Bronchial epithelial cell (primary cell): ENCODE results near the gene TREML2. TPM values are rescaled to one million over a fixed set of nuclear protein-coding genes. Genes with fewer than 3 reads are reported as not detected.

Experiments used
- DNase-seq: peaks from one replicate; pipeline ENCODE4 v3.0.0-alpha.2; 2010; ENCODE audit warnings: low read depth
- FAIRE-seq: peaks from 2 replicates; lab custom pipeline; 2011; peaks lifted over from hg19 to GRCh38; lab: Jason Lieb, UNC
- H3K27me3 ChIP-seq: 2 replicates; pipeline ENCODE4 v1.5.1; 2011; ENCODE audit warnings: low read length; ENCODE audit not compliant: control insufficient read depth, insufficient read depth
- H3K36me3 ChIP-seq: 2 replicates; pipeline ENCODE4 v1.5.1; 2011; ENCODE audit warnings: low read length; ENCODE audit not compliant: control insufficient read depth, insufficient read depth
- H3K4me3 ChIP-seq: 2 replicates; pipeline ENCODE4 v1.5.1; 2011; ENCODE audit warnings: mild to moderate bottlenecking, low read depth, low read length, control low read depth
- total RNA-seq: library from RNA; depleted of rRNA; stranded (reverse); fragments of >200 nt; gene quantifications from 2 replicates; pipeline ENCODE4 v1.2.1, GENCODE V29; 2014
- TF ChIP-seq, protein P1 (sequence below): IDR thresholded peaks from 2 replicates; pipeline ENCODE4 v1.5.1; 2011; ENCODE audit warnings: mild to moderate bottlenecking, moderate library complexity, low read length, control low read depth, inconsistent platforms; ENCODE audit not compliant: insufficient read depth, severe bottlenecking

The TREML2 gene
- total RNA-seq, 1 donor from 2014 or later, result not detected

DNA sequence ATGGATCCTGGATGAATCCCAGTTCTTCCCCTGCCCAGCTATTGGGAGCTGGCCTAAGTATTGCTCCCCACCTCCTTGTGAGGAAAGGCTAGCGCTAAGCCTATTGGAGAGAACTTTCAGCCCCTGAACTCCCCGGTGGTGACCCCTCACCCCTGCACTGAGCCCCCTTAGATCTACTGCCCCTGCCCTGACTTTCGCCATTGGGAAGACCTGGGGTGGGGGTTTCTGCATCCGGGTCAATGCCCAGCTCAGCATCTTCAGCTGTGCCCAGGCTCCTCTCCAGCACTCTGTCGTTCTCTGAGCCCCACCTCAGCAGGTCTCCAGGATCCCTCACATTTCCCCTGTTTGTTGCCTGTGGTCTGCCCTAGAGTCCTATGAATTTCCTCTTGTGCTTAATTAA is 36.2 kb upstream of the TREML2 start:
- no peak for FAIRE-seq
- H3K27me3 ChIP-seq, result peaks cover 7% of the 10 kb centered on the region
- no peak overlapping the region for H3K4me3 ChIP-seq
- no peak for DNase-seq
- H3K36me3 ChIP-seq, result no peaks in the 10 kb centered on the region
- TF ChIP-seq, protein P1, sequence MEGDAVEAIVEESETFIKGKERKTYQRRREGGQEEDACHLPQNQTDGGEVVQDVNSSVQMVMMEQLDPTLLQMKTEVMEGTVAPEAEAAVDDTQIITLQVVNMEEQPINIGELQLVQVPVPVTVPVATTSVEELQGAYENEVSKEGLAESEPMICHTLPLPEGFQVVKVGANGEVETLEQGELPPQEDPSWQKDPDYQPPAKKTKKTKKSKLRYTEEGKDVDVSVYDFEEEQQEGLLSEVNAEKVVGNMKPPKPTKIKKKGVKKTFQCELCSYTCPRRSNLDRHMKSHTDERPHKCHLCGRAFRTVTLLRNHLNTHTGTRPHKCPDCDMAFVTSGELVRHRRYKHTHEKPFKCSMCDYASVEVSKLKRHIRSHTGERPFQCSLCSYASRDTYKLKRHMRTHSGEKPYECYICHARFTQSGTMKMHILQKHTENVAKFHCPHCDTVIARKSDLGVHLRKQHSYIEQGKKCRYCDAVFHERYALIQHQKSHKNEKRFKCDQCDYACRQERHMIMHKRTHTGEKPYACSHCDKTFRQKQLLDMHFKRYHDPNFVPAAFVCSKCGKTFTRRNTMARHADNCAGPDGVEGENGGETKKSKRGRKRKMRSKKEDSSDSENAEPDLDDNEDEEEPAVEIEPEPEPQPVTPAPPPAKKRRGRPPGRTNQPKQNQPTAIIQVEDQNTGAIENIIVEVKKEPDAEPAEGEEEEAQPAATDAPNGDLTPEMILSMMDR, result no peak

DNA sequence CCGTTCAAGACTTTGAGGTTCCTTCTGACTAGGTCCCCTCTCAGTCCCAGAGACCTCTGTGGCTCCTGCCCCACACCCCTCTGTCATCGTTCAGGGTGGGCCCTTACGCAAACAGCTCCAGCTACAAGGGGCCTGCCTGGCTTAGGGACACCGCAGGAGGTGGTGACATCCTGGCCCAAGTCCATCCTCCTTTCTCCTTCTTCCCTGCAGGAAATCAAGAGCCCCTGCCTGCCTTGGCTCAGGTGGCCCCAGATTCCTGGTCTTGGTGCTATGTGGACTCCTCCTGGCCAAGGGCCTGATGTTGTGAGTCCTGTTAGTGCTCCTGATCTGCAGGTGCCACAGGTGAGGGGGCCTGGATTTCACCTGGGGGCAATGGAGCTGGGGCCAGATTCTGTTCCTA is 35.3 kb upstream of the TREML2 start:
- DNase-seq (no peak), FAIRE-seq (no peak)
- peaks cover 7% of the 10 kb centered on the region for H3K27me3 ChIP-seq
- no peaks in the 10 kb centered on the region for H3K36me3 ChIP-seq
- TF ChIP-seq, protein P1, result no peak
- H3K4me3 ChIP-seq, result no peak overlapping the region

DNA sequence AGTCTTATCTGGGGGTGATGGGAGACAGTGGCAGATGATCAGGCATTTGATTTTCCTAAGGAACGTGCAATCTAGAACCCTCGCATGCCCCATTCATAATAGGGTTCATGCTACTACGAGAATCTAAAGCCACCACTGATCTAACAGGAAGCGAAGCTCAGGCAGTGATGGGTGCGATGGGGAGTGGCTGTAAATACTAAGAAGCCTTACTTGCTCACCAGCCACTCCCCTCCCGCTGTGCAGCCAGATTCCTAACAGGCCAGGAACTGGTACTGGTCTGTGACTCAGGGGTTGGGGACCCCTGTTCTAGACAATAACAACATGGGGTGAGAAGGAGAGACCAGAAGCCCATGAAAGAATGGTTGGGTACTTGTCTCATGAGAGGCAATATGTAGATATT is 31.7 kb upstream of the TREML2 start:
- FAIRE-seq, result no peak
- TF ChIP-seq, protein P1, result no peak
- no peaks in the 10 kb centered on the region for H3K36me3 ChIP-seq
- no peak for DNase-seq
- no peak overlapping the region for H3K4me3 ChIP-seq
- H3K27me3 ChIP-seq, result peaks cover 2% of the 10 kb centered on the region

DNA sequence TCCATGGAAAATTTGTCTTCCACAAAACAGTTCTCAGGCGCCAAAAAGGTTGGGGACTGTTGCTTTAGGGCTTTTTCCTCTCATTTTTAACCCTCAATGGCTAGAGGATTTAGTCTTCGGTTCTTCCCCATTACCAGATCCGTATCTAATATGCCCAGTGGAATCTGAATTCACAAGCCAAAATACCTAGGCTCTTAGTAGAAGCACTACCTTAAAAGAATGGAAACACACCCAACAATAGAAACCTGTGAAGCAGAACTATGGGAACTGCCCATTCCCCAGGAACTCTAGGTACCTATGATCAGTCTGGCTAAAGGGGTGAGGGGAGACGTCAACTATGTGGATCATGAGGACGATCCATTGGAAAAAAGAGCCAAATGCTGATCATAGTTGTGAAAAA is 30.3 kb upstream of the TREML2 start:
- no peak for DNase-seq
- no peak for FAIRE-seq
- Histone ChIP-seq H3K27me3 (peaks cover 1% of the 10 kb centered on the region), H3K36me3 (no peaks in the 10 kb centered on the region), H3K4me3 (no peak overlapping the region)
- TF ChIP-seq, protein P1, result no peak

DNA sequence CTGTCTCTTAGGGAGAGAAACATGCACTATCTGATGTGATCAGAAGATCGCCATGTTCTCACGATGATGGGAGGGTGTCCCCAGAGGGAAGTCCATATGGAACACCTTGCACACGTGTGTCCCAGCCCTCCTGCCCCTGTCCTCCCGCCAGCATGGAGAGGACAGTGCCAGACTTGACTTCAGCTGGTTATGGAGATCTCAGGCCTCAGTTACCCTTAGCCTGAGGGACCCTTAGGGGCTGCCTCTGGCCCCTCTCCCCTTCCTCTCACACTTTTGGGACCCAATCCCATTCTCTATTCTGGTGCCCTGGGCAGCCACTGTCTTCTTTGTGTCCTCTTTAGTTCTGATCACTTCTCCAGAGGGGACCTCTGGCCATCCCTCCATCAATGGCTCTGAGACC is 28.8 kb upstream of the TREML2 start:
- FAIRE-seq (no peak), DNase-seq (no peak)
- Histone ChIP-seq H3K4me3 (no peak overlapping the region), H3K36me3 (no peaks in the 10 kb centered on the region), H3K27me3 (peaks cover 1% of the 10 kb centered on the region)
- TF ChIP-seq, protein P1, result no peak

DNA sequence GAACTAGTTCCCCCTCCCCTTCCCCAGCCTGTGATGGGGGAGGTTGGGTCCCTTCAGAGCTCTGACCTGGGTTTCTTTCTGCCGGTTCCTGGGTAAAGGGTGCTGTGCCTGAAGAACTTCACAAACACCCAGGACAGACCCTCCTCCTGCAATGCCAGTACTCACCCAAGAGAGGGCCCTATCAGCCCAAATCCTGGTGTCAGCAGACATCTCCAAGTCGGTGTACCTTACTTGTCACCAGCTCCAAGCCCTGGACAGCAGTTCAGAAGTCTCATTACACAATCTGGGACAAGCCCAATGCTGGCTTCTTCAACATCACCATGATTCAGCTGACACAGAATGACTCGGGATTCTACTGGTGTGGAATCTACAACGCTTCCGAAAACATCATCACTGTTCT is 27.7 kb upstream of the TREML2 start:
- DNase-seq (peak; percentile 13), FAIRE-seq (no peak)
- no peaks in the 10 kb centered on the region for H3K36me3 ChIP-seq
- H3K27me3 ChIP-seq, result peaks cover 4% of the 10 kb centered on the region
- TF ChIP-seq, protein P1, result no peak
- no peak overlapping the region for H3K4me3 ChIP-seq
